Heart right ventricle (tissue), 16 donors: ENCODE data around the gene KLK12. TPM values are rescaled to one million over a fixed set of nuclear protein-coding genes. Genes with fewer than 3 reads are reported as not detected.

Source experiments
- ATAC-seq, 8 donors: fragments of 200-7000 bp; cut with Tn5 transposase; one replicate each; pipeline ENCODE4 v1.9.1; 2020; ENCODE audit warnings: mild to moderate bottlenecking in 8 of 8, moderate library complexity in 8 of 8, moderate number of reproducible peaks in 1 of 8
- DNase-seq, 2 donors: peaks; one replicate each; pipeline ENCODE4 v3.0.0-alpha.2; 2020
- H3K27ac ChIP-seq, 10 donors: fragments of 200-600 bp; sonication (generic) in 2 of 10; one replicate each; pipeline versions ENCODE4 v1.5.0 to v1.8.0; 2020 to 2022; ENCODE audit warnings: mild to moderate bottlenecking in 3 of 10
- H3K27me3 ChIP-seq, 7 donors: fragments of 200-600 bp; one replicate each; pipeline ENCODE4 v1.8.0; 2021 to 2022; ENCODE audit warnings: mild to moderate bottlenecking in 2 of 7
- H3K36me3 ChIP-seq, 9 donors: fragments of 200-600 bp; sonication (generic) in 1 of 9; one replicate each; pipeline versions ENCODE4 v1.5.0 to v1.8.0; 2020 to 2022; ENCODE audit warnings: mild to moderate bottlenecking in 2 of 9
- H3K4me1 ChIP-seq, 9 donors: fragments of 200-600 bp; sonication (generic) in 1 of 9; one replicate each; pipeline versions ENCODE4 v1.5.0 to v1.8.0; 2020 to 2022; ENCODE audit warnings: mild to moderate bottlenecking in 4 of 9
- H3K4me3 ChIP-seq, 10 donors: fragments of 200-600 bp; sonication (generic) in 2 of 10; one replicate each; pipeline versions ENCODE4 v1.5.0 to v1.8.0; 2020 to 2022; ENCODE audit warnings: mild to moderate bottlenecking in 7 of 10, moderate library complexity in 2 of 10
- H3K9me3 ChIP-seq, 11 donors: fragments of 200-600 bp in 10 of 11; sonication (generic) in 2 of 11; one replicate each; pipeline versions ENCODE4 v1.5.0 to v1.8.0; 2013 to 2022; ENCODE audit warnings: mild to moderate bottlenecking in 2 of 11, control low read depth in 1 of 11, moderate library complexity in 1 of 11
- CTCF ChIP-seq, 9 donors: fragments of 200-600 bp; sonication (generic) in 2 of 9; IDR thresholded peaks; one replicate each; pipeline versions ENCODE4 v1.5.0 to v1.8.0; 2021 to 2022; ENCODE audit warnings: antibody characterized with exemption in 9 of 9, mild to moderate bottlenecking in 5 of 9, moderate library complexity in 1 of 9
- WGBS, 2 donors: extraction: QIAGEN DNeasy Blood & Tissue Kit; methylation state at CpG; one replicate each; pipeline ENCODE4 v1.1.7; 2013; ENCODE audit warnings: inconsistent platforms in 1 of 2; 5-methylcytosine and 5-hydroxymethylcytosine counted together
- intact Hi-C, 10 donors: fragments of 100-400 bp; cut with DNase I; formaldehyde crosslinking; loops; one replicate each; pipeline versions ENCODE4 v1.11.1 to v1.14.2; 2022
- polyA plus RNA-seq, 2 donors: library from polyadenylated mRNA; stranded (reverse); fragments of 200-250 nt; gene quantifications; one replicate each; pipeline ENCODE4 v1.2.3, GENCODE V29; 2013
- total RNA-seq, 10 donors: library from RNA; stranded (reverse); fragmentation: NEBNext Ultra II Directional in 3 of 10; extraction: Animal tissue kit (Norgen Biotek cat#: 25700) in 3 of 10; gene quantifications; one replicate each; pipeline versions ENCODE4 v1.2.1 to v1.2.4, GENCODE V29; 2021 to 2023
- donor health status: Arrhythmogenic right ventricular cardiomyopathy.
- donor health status: ischemic (EF 13 %, LVEDD 7.1; RV severe dilation, severe dysfunction).
- donor health status: healthy with polysubstance abuse.
- donor health status: DM: no; HTN: yes; CAD: no.
- donor health status: DM: no; HTN: no; CAD: no.
- donor health status: ischemic (EF 25% LVEDD 6.9; RV normal size, moderate dysfunction).
- donor health status: ischemic (EF 25% LVEDD 5.7; RV mildly dilated, moderate dysfunction).
- donor health status: healthy.
- donor health status: DM: yes; HTN: yes; CAD: no.
- donor health status: Ischemic cardiomyopathy.
- donor health status: ischemic (EF 35%, LVEDD 5.7; RV mildly dilated, moderate dysfunction).
- donor health status: nonischemic (EF 11% LVEDD 7.7; RV severe dilation, severe dysfunction).
- donor health status: DM: yes; HTN: yes; CAD: no.
- donor health status: PGD.
- donor health status: ischemic (EF 29% LVEDD 5.4; RV normal size, mild dysfunction).
- donor health status: nonischemic (EF 23%, LVEDD 6.1; RV moderate dilation, normal function).

KLK12 gene
- total and polyA plus RNA-seq, 12 donors: not detected

GRCh38 chr19:51009061-51009891, 25.5 kb downstream of the KLK12 start:
- ATAC-seq (no peak), DNase-seq (no peak)
- no peak for TF ChIP-seq CTCF (IDR thresholded peaks at IDR 0.05)
- 68 to 69% methylated on average over 19 of the region's 19 CpGs for WGBS, 2 donors
- Histone ChIP-seq H3K4me1 (no peaks in the 10 kb centered on the region), H3K4me3 (no peak overlapping the region), H3K9me3 (no peaks in the 10 kb centered on the region), H3K27me3 (peaks cover 0 to 81% (median 74%) of the 10 kb centered on the region in 7 donors), H3K27ac (no peak overlapping the region), H3K36me3 (no peaks in the 10 kb centered on the region)
- intact Hi-C loops: loop anchor here in 1 of 10 donors (10.0 kb wide), 1 partner anchor 74 kb away; no protein-coding TSS in a partner anchor

GRCh38 chr19:51007488-51007887, 27.3 kb downstream of the KLK12 start:
- Histone ChIP-seq H3K4me3 (no peak overlapping the region), H3K9me3 (no peaks in the 10 kb centered on the region), H3K4me1 (no peaks in the 10 kb centered on the region), H3K36me3 (no peaks in the 10 kb centered on the region), H3K27ac (no peak overlapping the region), H3K27me3 (peaks cover 6 to 82% (median 72%) of the 10 kb centered on the region in 7 donors)
- WGBS, 2 donors: 73 to 85% methylated on average over 3 of the region's 3 CpGs
- ATAC-seq (no peak), DNase-seq (no peak)
- no peak for TF ChIP-seq CTCF (IDR thresholded peaks at IDR 0.05)
- intact Hi-C loops: loop anchor here in 1 of 10 donors (10.0 kb wide), 1 partner anchor 73 kb away; no protein-coding TSS in a partner anchor

GRCh38 chr19:51006406-51006805, 28.4 kb downstream of the KLK12 start:
- H3K36me3 ChIP-seq: no peaks in the 10 kb centered on the region
- DNase-seq: no peak
- 37 to 50% methylated on average over 8 of the region's 8 CpGs for WGBS, 2 donors
- H3K27me3 ChIP-seq: peaks cover 6 to 82% (median 73%) of the 10 kb centered on the region in 7 donors
- no peak overlapping the region for H3K4me3 ChIP-seq
- no peak for ATAC-seq
- no peak for TF ChIP-seq CTCF (IDR thresholded peaks at IDR 0.05)
- H3K9me3 ChIP-seq: no peaks in the 10 kb centered on the region
- intact Hi-C loops: loop anchor here in 1 of 10 donors (10.0 kb wide), 1 partner anchor 72 kb away; no protein-coding TSS in a partner anchor
- no peaks in the 10 kb centered on the region for H3K4me1 ChIP-seq
- H3K27ac ChIP-seq: no peak overlapping the region

GRCh38 chr19:51005248-51005647, 29.6 kb downstream of the KLK12 start:
- no peaks in the 10 kb centered on the region for H3K9me3 ChIP-seq
- peaks cover 6 to 82% (median 73%) of the 10 kb centered on the region in 7 donors for H3K27me3 ChIP-seq
- ATAC-seq: no peak
- H3K36me3 ChIP-seq: no peaks in the 10 kb centered on the region
- DNase-seq: no peak
- no peaks in the 10 kb centered on the region for H3K4me1 ChIP-seq
- WGBS, 2 donors: 91 to 92% methylated on average over 1 of the region's 1 CpG
- no peak overlapping the region for H3K27ac ChIP-seq
- no peak for TF ChIP-seq CTCF (IDR thresholded peaks at IDR 0.05)
- H3K4me3 ChIP-seq: no peak overlapping the region
- intact Hi-C loops: loop anchor here in 1 of 10 donors (10.0 kb wide), 1 partner anchor 70 kb away; no protein-coding TSS in a partner anchor
